Natural killer cell (primary cell): ENCODE measurements around the gene IQGAP3. TPM values are rescaled to one million over a fixed set of nuclear protein-coding genes. Genes with fewer than 3 reads are reported as not detected.

Source experiments
- ATAC-seq, 3 donors: fragments of 150-1000 bp in 2 of 3; fragments of 200-7000 bp in 1 of 3; cut with Tn5 transposase; 1 replicate in 1 of 3; 2 replicates in 2 of 3; pipeline ENCODE4 v1.10.0; 2021; ENCODE audit warnings: mild to moderate bottlenecking in 2 of 3, moderate library complexity in 2 of 3
- DNase-seq, 2 donors: peaks; one replicate each; pipeline versions ENCODE4 v3.0.0 to v3.0.0-alpha.2; 2013 to 2021; ENCODE audit warnings: mixed read lengths in 1 of 2
- H3K27ac ChIP-seq: one replicate; pipeline ENCODE4 v1.5.1; 2013; ENCODE audit warnings: mild to moderate bottlenecking, low read length
- H3K27me3 ChIP-seq: one replicate; pipeline ENCODE4 v1.6.1; 2013; ENCODE audit warnings: low read length; ENCODE audit not compliant: control insufficient read depth, insufficient read depth
- H3K36me3 ChIP-seq: one replicate; pipeline ENCODE4 v1.6.1; 2013; ENCODE audit warnings: low read length; ENCODE audit not compliant: control insufficient read depth, insufficient read depth
- H3K4me1 ChIP-seq: one replicate; pipeline ENCODE4 v1.6.1; 2013; ENCODE audit warnings: low read length; ENCODE audit not compliant: control insufficient read depth, insufficient read depth
- H3K4me3 ChIP-seq: one replicate; pipeline ENCODE4 v1.5.1; 2013; ENCODE audit warnings: low read length
- H3K9me3 ChIP-seq: one replicate; pipeline ENCODE4 v1.6.1; 2013; ENCODE audit warnings: low read length; ENCODE audit not compliant: control insufficient read depth, insufficient read depth
- H3K27ac Mint-ChIP-seq, 2 donors: one replicate each; pipeline ENCODE4 v1.8.0; 2022; ENCODE audit warnings: mild to moderate bottlenecking in 2 of 2, mixed read lengths in 2 of 2, moderate library complexity in 1 of 2
- H3K27me3 Mint-ChIP-seq, 2 donors: one replicate each; pipeline ENCODE4 v1.8.0; 2022; ENCODE audit warnings: low read depth in 2 of 2, mixed read lengths in 2 of 2
- H3K36me3 Mint-ChIP-seq: one replicate; pipeline ENCODE4 v1.8.0; 2022; ENCODE audit warnings: mixed read lengths
- H3K4me1 Mint-ChIP-seq, 2 donors: one replicate each; pipeline ENCODE4 v1.8.0; 2022; ENCODE audit warnings: mixed read lengths in 2 of 2
- H3K4me3 Mint-ChIP-seq: one replicate; pipeline ENCODE4 v1.8.0; 2022; ENCODE audit warnings: mild to moderate bottlenecking, moderate library complexity, mixed read lengths
- H3K9me3 Mint-ChIP-seq, 2 donors: one replicate each; pipeline ENCODE4 v1.8.0; 2022; ENCODE audit warnings: mixed read lengths in 2 of 2
- WGBS: methylation state at CpG from one replicate; pipeline ENCODE4 v1.1.7; 2013; ENCODE audit warnings: missing lambda C conversion rate; ENCODE audit not compliant: insufficient coverage; 5-methylcytosine and 5-hydroxymethylcytosine counted together
- intact Hi-C: fragments of 100-400 bp; cut with micrococcal nuclease; formaldehyde crosslinking; loops from one replicate; pipeline ENCODE4 v1.14.2; 2022
- total RNA-seq, 4 donors: library from RNA; stranded (reverse); fragments of 120-200 nt in 1 of 4; gene quantifications; one replicate each; pipeline versions ENCODE4 v1.2.3 to v1.2.4, GENCODE V29; 2013 to 2022
- TF ChIP-seq, protein P1 (sequence below): fragments of 200-600 bp; IDR thresholded peaks from one replicate; pipeline ENCODE4 v1.8.0; 2022; ENCODE audit warnings: antibody characterized with exemption

The IQGAP3 gene
- total RNA-seq, 3 donors from 2014 or later (not counting 1 experiment from before 2014, with no cell fraction given): 0.08 to 0.21 (median 0.14) TPM

GRCh38 chr1:156549831-156550230, 22.5 kb downstream of the IQGAP3 start:
- H3K27ac Mint-ChIP-seq: no peak overlapping the region
- ATAC-seq (no peak), DNase-seq (no peak)
- no peaks in the 10 kb centered on the region for H3K27me3 Mint-ChIP-seq
- no peaks in the 10 kb centered on the region for H3K36me3 ChIP-seq
- H3K4me1 Mint-ChIP-seq: peaks cover 0 to 10% of the 10 kb centered on the region in 2 donors
- intact Hi-C loops: no loop called here
- H3K4me3 Mint-ChIP-seq: no peak overlapping the region
- TF ChIP-seq, protein P1, sequence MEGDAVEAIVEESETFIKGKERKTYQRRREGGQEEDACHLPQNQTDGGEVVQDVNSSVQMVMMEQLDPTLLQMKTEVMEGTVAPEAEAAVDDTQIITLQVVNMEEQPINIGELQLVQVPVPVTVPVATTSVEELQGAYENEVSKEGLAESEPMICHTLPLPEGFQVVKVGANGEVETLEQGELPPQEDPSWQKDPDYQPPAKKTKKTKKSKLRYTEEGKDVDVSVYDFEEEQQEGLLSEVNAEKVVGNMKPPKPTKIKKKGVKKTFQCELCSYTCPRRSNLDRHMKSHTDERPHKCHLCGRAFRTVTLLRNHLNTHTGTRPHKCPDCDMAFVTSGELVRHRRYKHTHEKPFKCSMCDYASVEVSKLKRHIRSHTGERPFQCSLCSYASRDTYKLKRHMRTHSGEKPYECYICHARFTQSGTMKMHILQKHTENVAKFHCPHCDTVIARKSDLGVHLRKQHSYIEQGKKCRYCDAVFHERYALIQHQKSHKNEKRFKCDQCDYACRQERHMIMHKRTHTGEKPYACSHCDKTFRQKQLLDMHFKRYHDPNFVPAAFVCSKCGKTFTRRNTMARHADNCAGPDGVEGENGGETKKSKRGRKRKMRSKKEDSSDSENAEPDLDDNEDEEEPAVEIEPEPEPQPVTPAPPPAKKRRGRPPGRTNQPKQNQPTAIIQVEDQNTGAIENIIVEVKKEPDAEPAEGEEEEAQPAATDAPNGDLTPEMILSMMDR: no peak
- H3K4me3 ChIP-seq: no peak overlapping the region
- peaks cover 25% of the 10 kb centered on the region for H3K4me1 ChIP-seq
- 100% methylated on average over 1 of the region's 1 CpG for WGBS
- H3K9me3 ChIP-seq: no peaks in the 10 kb centered on the region
- H3K36me3 Mint-ChIP-seq: no peaks in the 10 kb centered on the region
- no peaks in the 10 kb centered on the region for H3K9me3 Mint-ChIP-seq
- H3K27ac ChIP-seq: no peak overlapping the region
- H3K27me3 ChIP-seq: no peaks in the 10 kb centered on the region

GRCh38 chr1:156549390-156549789, 23.0 kb downstream of the IQGAP3 start:
- H3K36me3 Mint-ChIP-seq: no peaks in the 10 kb centered on the region
- intact Hi-C loops: no loop called here
- peak in 1 of 3 donors; percentile 44 for ATAC-seq
- peak in 1 of 2 donors; percentile 25 for DNase-seq
- H3K4me3 Mint-ChIP-seq: no peak overlapping the region
- H3K27ac Mint-ChIP-seq: no peak overlapping the region
- H3K27me3 Mint-ChIP-seq: no peaks in the 10 kb centered on the region
- TF ChIP-seq, protein P1: no peak
- peaks cover 25% of the 10 kb centered on the region for H3K4me1 ChIP-seq
- no peak overlapping the region for H3K27ac ChIP-seq
- no peaks in the 10 kb centered on the region for H3K9me3 ChIP-seq
- no peak overlapping the region for H3K4me3 ChIP-seq
- H3K4me1 Mint-ChIP-seq: peaks cover 0 to 15% of the 10 kb centered on the region in 2 donors
- no peaks in the 10 kb centered on the region for H3K27me3 ChIP-seq
- H3K9me3 Mint-ChIP-seq: no peaks in the 10 kb centered on the region
- no peaks in the 10 kb centered on the region for H3K36me3 ChIP-seq
- WGBS: 84% methylated on average over 2 of the region's 2 CpGs

DNA sequence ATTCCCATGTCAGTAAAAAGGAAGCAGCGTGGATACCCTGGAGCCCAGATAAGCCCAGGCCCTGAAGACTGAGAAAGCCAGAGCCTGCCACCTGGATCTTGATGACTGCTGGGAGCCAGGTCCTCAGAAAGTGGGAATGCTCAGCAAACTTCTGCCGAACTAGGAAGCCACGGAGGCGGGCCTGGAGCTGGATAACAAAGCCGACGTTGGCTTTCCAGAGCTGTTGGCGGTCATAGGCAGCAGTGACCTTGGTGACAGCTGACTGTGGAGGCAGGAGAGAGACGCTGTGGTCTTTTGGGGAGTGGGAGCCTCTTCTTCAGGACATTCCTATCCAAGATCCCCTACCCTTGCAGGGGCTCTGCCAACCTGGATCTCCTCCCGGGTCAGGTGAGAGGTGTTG, 24.4 kb downstream of the IQGAP3 start:
- intact Hi-C loops: no loop called here
- Histone ChIP-seq H3K27me3 (no peaks in the 10 kb centered on the region), H3K4me1 (peaks cover 16% of the 10 kb centered on the region), H3K9me3 (no peaks in the 10 kb centered on the region), H3K36me3 (no peaks in the 10 kb centered on the region), H3K4me3 (no peak overlapping the region), H3K27ac (no peak overlapping the region)
- no peaks in the 10 kb centered on the region for H3K27me3 Mint-ChIP-seq
- no peak overlapping the region for H3K4me3 Mint-ChIP-seq
- WGBS: 97% methylated on average over 9 of the region's 9 CpGs
- peaks cover 0 to 11% of the 10 kb centered on the region in 2 donors for H3K4me1 Mint-ChIP-seq
- no peaks in the 10 kb centered on the region for H3K9me3 Mint-ChIP-seq
- H3K27ac Mint-ChIP-seq: no peak overlapping the region
- no peaks in the 10 kb centered on the region for H3K36me3 Mint-ChIP-seq
- TF ChIP-seq, protein P1: no peak
- no peak for ATAC-seq
- no peak for DNase-seq

GRCh38 chr1:156547434-156547833, 24.9 kb downstream of the IQGAP3 start:
- 83% methylated on average over 1 of the region's 4 CpGs for WGBS
- intact Hi-C loops: no loop called here
- no peak for DNase-seq
- H3K27ac Mint-ChIP-seq: no peak overlapping the region
- Histone ChIP-seq H3K36me3 (no peaks in the 10 kb centered on the region), H3K4me1 (peaks cover 13% of the 10 kb centered on the region), H3K9me3 (no peaks in the 10 kb centered on the region), H3K27me3 (no peaks in the 10 kb centered on the region), H3K27ac (no peak overlapping the region), H3K4me3 (no peak overlapping the region)
- H3K4me3 Mint-ChIP-seq: no peak overlapping the region
- no peak for ATAC-seq
- no peaks in the 10 kb centered on the region for H3K36me3 Mint-ChIP-seq
- no peaks in the 10 kb centered on the region for H3K9me3 Mint-ChIP-seq
- TF ChIP-seq, protein P1: no peak
- H3K27me3 Mint-ChIP-seq: no peaks in the 10 kb centered on the region
- peaks cover 0 to 10% of the 10 kb centered on the region in 2 donors for H3K4me1 Mint-ChIP-seq
